Spleen (tissue), 11 donors: ENCODE data around the gene PODNL1. TPM values are rescaled to one million over a fixed set of nuclear protein-coding genes. Genes with fewer than 3 reads are reported as not detected.

Experiments
- DNase-seq: peaks from one replicate; pipeline ENCODE4 v3.0.0-alpha.2; 2020
- H3K27ac ChIP-seq, 8 donors: fragments of 200-600 bp; sonication (generic) in 7 of 8; 1 replicate in 4 of 8; 2 replicates in 4 of 8; pipeline versions ENCODE4 v1.5.0 to v1.8.0; 2016 to 2021; ENCODE audit warnings: inconsistent platforms in 4 of 8, mild to moderate bottlenecking in 4 of 8, moderate library complexity in 1 of 8
- H3K27me3 ChIP-seq, 7 donors: fragments of 200-600 bp; sonication (generic) in 6 of 7; replicated peaks in 1 of 7; 1 replicate in 4 of 7; 2 replicates in 3 of 7; pipeline versions ENCODE4 v1.5.0 to v1.8.0; 2016 to 2021; ENCODE audit warnings: inconsistent platforms in 3 of 7, mild to moderate bottlenecking in 1 of 7
- H3K36me3 ChIP-seq, 6 donors: fragments of 200-600 bp; sonication (generic) in 5 of 6; 1 replicate in 4 of 6; 2 replicates in 2 of 6; pipeline versions ENCODE4 v1.5.0 to v1.8.0; 2016 to 2021; ENCODE audit warnings: inconsistent platforms in 2 of 6
- H3K4me1 ChIP-seq, 6 donors: fragments of 200-600 bp; sonication (generic) in 5 of 6; 1 replicate in 3 of 6; 2 replicates in 3 of 6; pipeline versions ENCODE4 v1.5.0 to v1.8.0; 2016 to 2021; ENCODE audit warnings: inconsistent platforms in 3 of 6
- H3K4me3 ChIP-seq, 8 donors: fragments of 200-600 bp; sonication (generic) in 7 of 8; 1 replicate in 4 of 8; 2 replicates in 4 of 8; pipeline versions ENCODE4 v1.5.0 to v1.8.0; 2016 to 2021; ENCODE audit warnings: inconsistent platforms in 4 of 8, mild to moderate bottlenecking in 4 of 8, moderate library complexity in 2 of 8
- H3K9me3 ChIP-seq, 8 donors: fragments of 200-600 bp; sonication (generic) in 7 of 8; 1 replicate in 4 of 8; 2 replicates in 4 of 8; pipeline versions ENCODE4 v1.5.0 to v1.8.0; 2016 to 2021; ENCODE audit warnings: inconsistent platforms in 4 of 8
- CTCF ChIP-seq, 11 experiments: fragments of 200-600 bp in 7 of 11; fragments of 450-650 bp in 4 of 11; sonication (generic) in 4 of 11; IDR thresholded peaks in 8 of 11; conservative IDR thresholded peaks in 3 of 11; 1 replicate in 7 of 11; 2 replicates in 4 of 11; pipeline versions ENCODE4 v1.4.0 to v1.8.0; 2016 to 2021; ENCODE audit warnings: antibody characterized with exemption in 11 of 11, inconsistent platforms in 4 of 11, mild to moderate bottlenecking in 1 of 11
- POLR2A ChIP-seq, 3 donors: fragments of 450-650 bp; IDR thresholded peaks; one replicate each; pipeline ENCODE4 v1.5.1; 2017; ENCODE audit warnings: antibody characterized with exemption in 3 of 3, mild to moderate bottlenecking in 1 of 3
- POLR2AphosphoS5 ChIP-seq, 3 donors: sonication (generic); formaldehyde crosslinking; IDR thresholded peaks; one replicate each; pipeline ENCODE4 v1.5.1; 2017; ENCODE audit warnings: antibody characterized with exemption in 3 of 3
- WGBS, 5 donors: extraction: QIAGEN DNeasy Blood & Tissue Kit in 3 of 5; methylation state at CpG; one replicate each; pipeline versions ENCODE4 v1.1.5 to v1.1.7; 2013 to 2018; 5-methylcytosine and 5-hydroxymethylcytosine counted together
- intact Hi-C: fragments of 100-400 bp; cut with DNase I; formaldehyde crosslinking; loops from one replicate; pipeline ENCODE4 v1.15.0; 2023; ENCODE audit warnings: low total_unique reads
- polyA plus RNA-seq, 3 donors: library from polyadenylated mRNA; stranded (reverse); fragments of 200-250 nt; gene quantifications; one replicate each; pipeline ENCODE4 v1.2.1, GENCODE V29; 2013
- total RNA-seq, 7 donors: library from RNA; depleted of rRNA in 3 of 7; stranded (reverse); fragments of >200 nt in 3 of 7; fragmentation: NEBNext Ultra II Directional in 4 of 7; extraction: Animal tissue kit (Norgen Biotek cat#: 25700) in 4 of 7; gene quantifications; one replicate each; pipeline versions ENCODE4 v1.1.0 to v1.2.1, GENCODE V29; 2016 to 2021
- donor health status: healthy with polysubstance abuse.
- donor health status: DM: no; HTN: no; CAD: no; lungs with moderate emphysema.
- donor health status: DM: no; HTN: no; CAD: no.
- donor health status: Bipolar disorder and iron deficiency.
- donor health status: healthy.
- donor health status: DM: no; HTN: no; CAD: no.
- donor health status: DM: yes; HTN: yes; CAD: no.

Gene PODNL1
- total and polyA plus RNA-seq, 10 donors: 0.19 to 3.0 (median 0.54) TPM; not detected in 1

DNA sequence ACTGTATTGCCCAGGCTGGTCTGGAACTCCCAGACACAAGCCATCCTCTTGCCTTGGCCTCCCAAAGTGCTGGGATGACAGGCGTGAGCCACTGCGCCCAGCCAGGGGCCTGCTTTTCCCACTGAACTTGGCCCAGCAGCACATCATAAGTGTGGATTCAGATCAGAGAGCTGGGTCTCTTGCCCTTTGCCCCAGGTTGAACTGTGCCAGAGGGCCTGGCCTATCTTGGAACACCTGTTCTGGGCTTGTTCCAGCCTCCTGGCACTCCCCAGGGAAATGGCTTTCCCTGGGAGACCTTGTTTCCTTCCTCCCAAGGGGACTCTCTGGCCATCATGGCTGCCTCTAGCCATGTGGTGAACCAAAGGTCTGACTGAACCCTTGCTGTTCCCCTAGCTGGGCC lies 28.8 kb downstream of the PODNL1 start:
- Histone ChIP-seq H3K27me3 (no peaks in the 10 kb centered on the region), H3K4me1 (peaks cover 6 to 33% (median 20%) of the 10 kb centered on the region in 6 donors), H3K9me3 (no peaks in the 10 kb centered on the region), H3K27ac (no peak overlapping the region), H3K4me3 (no peak overlapping the region), H3K36me3 (peaks cover 3 to 54% (median 31%) of the 10 kb centered on the region in 6 donors)
- TF ChIP-seq CTCF (IDR thresholded peaks at IDR 0.05 in 8 of 11, conservative IDR thresholded peaks at IDR 0.05 in 3 of 11) (no peak), POLR2A (IDR thresholded peaks at IDR 0.05) (no peak), POLR2AphosphoS5 (IDR thresholded peaks at IDR 0.05) (no peak)
- no peak for DNase-seq
- WGBS, 5 donors: 90 to 100% (median 99%) methylated on average over 2 of the region's 2 CpGs
- intact Hi-C loops: no loop called here

GRCh38 chr19:13908674-13909073 lies 29.5 kb downstream of the PODNL1 start:
- intact Hi-C loops: no loop called here
- peaks cover 3 to 47% (median 24%) of the 10 kb centered on the region in 6 donors for H3K36me3 ChIP-seq
- H3K4me3 ChIP-seq: no peak overlapping the region
- WGBS, 5 donors: 89 to 94% (median 93%) methylated on average over 8 of the region's 8 CpGs
- H3K27me3 ChIP-seq: no peaks in the 10 kb centered on the region
- TF ChIP-seq CTCF (IDR thresholded peaks at IDR 0.05 in 8 of 11, conservative IDR thresholded peaks at IDR 0.05 in 3 of 11) (no peak), POLR2A (IDR thresholded peaks at IDR 0.05) (no peak), POLR2AphosphoS5 (IDR thresholded peaks at IDR 0.05) (no peak)
- H3K27ac ChIP-seq: no peak overlapping the region
- no peak for DNase-seq
- H3K4me1 ChIP-seq: peaks cover 6 to 38% (median 20%) of the 10 kb centered on the region in 6 donors
- H3K9me3 ChIP-seq: no peaks in the 10 kb centered on the region

GRCh38 chr19:13906910-13907309 lies 31.3 kb downstream of the PODNL1 start:
- no peak for TF ChIP-seq POLR2AphosphoS5 (IDR thresholded peaks at IDR 0.05)
- no peak for TF ChIP-seq POLR2A (IDR thresholded peaks at IDR 0.05)
- TF ChIP-seq CTCF (IDR thresholded peaks at IDR 0.05 in 8 of 11, conservative IDR thresholded peaks at IDR 0.05 in 3 of 11): no peak
- WGBS, 5 donors: 93 to 98% (median 95%) methylated on average over 5 of the region's 5 CpGs
- Histone ChIP-seq H3K9me3 (no peaks in the 10 kb centered on the region), H3K4me1 (peaks cover 6 to 46% (median 20%) of the 10 kb centered on the region in 6 donors), H3K4me3 (peak overlapping the region in 7 of 8 donors; percentile 67 to 90 (median 83)), H3K36me3 (peaks cover 0 to 29% (median 7%) of the 10 kb centered on the region in 6 donors), H3K27ac (peak overlapping the region in 4 of 8 donors; percentile 83 to 90 (median 84)), H3K27me3 (no peaks in the 10 kb centered on the region)
- intact Hi-C loops: no loop called here
- DNase-seq: no peak

- H3K4me3 ChIP-seq: peak overlapping the region; percentile 67 to 90 (median 82)
- 2 to 6% (median 4%) methylated on average over 6 to 13 of the region's 13 CpGs for WGBS, 5 donors
- no peak for DNase-seq
- H3K36me3 ChIP-seq: peaks cover 0 to 25% (median 7%) of the 10 kb centered on the region in 6 donors
- peaks cover 6 to 46% (median 20%) of the 10 kb centered on the region in 6 donors for H3K4me1 ChIP-seq
- no peak for TF ChIP-seq POLR2A (IDR thresholded peaks at IDR 0.05)
- peak in 1 of 11 experiments; percentile 9 for TF ChIP-seq CTCF (IDR thresholded peaks at IDR 0.05 in 8 of 11, conservative IDR thresholded peaks at IDR 0.05 in 3 of 11)
- no peaks in the 10 kb centered on the region for H3K27me3 ChIP-seq
- intact Hi-C loops: no loop called here
- H3K27ac ChIP-seq: peak overlapping the region; percentile 61 to 90 (median 82)
- no peaks in the 10 kb centered on the region for H3K9me3 ChIP-seq
Observed at GRCh38 chr19:13906521-13906904, 31.7 kb downstream of the PODNL1 start.
